HG03095 (cell line): ENCODE measurements around the gene PCAT6.

Source experiments
- ATAC-seq: cut with Tn5 transposase; IDR thresholded peaks from one replicate; pipeline ENCODE4 v1.9.1; 2021; ENCODE audit warnings: moderate library complexity; ENCODE audit not compliant: unreplicated experiment

The PCAT6 gene

GRCh38 chr1:202844259-202844658 is 33.5 kb downstream of the PCAT6 start:
- no peak for ATAC-seq

- no peak for ATAC-seq
Measured at GRCh38 chr1:202844935-202845334, 34.2 kb downstream of the PCAT6 start.

GRCh38 chr1:202848191-202848542 is 37.4 kb downstream of the PCAT6 start:
- peak; percentile 96 for ATAC-seq

GRCh38 chr1:202850593-202851362 is 40.0 kb downstream of the PCAT6 start:
- ATAC-seq = no peak

- no peak for ATAC-seq
Measured at GRCh38 chr1:202852163-202852904, 41.6 kb downstream of the PCAT6 start.

GRCh38 chr1:202854787-202855186 is 44.0 kb downstream of the PCAT6 start:
- no peak for ATAC-seq

- no peak for ATAC-seq
Measured at GRCh38 chr1:202856014-202856413, 45.3 kb downstream of the PCAT6 start.

GRCh38 chr1:202857136-202857610 is 46.4 kb downstream of the PCAT6 start:
- no peak for ATAC-seq

- ATAC-seq = no peak
Measured at GRCh38 chr1:202858331-202858730, 47.6 kb downstream of the PCAT6 start.

- ATAC-seq = no peak
Measured at GRCh38 chr1:202858789-202859414, 48.1 kb downstream of the PCAT6 start.

- ATAC-seq = peak; percentile 29
Measured at GRCh38 chr1:202860744-202861419, 50.1 kb downstream of the PCAT6 start.
